8988T (cell line): ENCODE data around the gene CALML6.
"Not testable (repeated sequence)": the region's sequence is repeated elsewhere in the genome, so short reads cannot be mapped to it uniquely, and the experiment has no call there.

Experiments used
- DNase-seq: peaks from one replicate; pipeline ENCODE4 v3.0.0; 2011

CALML6 gene

DNA sequence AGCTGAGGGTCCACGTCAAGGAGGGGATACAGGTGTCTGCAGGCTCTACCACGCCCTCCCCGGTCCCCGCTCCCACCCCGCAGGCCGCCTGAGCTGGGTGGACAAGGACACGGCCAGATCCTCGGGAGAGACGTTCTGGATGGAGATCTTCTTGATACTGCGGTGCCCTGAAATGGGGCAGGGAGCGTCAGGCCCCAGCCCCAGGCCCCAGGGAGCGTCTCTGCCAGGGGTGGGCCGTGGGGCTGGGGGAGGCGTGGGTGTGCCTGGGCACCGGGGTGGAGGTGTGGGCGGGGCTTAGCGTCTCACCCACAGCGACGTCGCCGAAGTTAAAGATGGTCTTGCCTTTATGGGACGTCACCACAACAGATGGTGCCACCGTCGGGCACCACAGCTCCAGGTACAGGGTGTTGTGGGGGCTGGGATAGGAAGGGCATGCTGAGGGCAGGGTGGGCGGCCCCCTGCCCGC is 11.3 kb downstream of the CALML6 start:
- DNase-seq: no peak

- DNase-seq: no peak
These were observed 12.0 kb downstream of the CALML6 start for GRCh38 chr1:1926886-1927660.

DNA sequence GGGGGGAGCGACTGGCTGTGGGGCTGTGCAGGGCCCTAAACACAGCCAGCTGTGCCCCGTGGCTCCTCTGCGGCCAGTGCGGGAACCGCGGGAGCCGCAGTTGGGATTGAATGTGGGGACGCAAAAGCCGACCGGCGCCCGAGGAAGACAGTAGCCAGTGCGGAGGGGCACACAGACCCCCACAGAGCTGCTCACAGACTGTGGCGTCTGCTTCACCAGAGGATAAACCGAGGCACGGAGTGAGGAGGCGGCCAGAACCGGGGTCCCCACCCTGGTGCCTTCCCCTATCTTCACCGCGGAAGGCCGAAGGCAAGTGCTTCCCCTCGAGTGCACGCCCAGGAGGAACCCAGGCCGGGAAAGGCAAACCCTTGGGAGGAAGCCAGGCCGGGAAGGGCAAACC is 12.7 kb downstream of the CALML6 start:
- DNase-seq: no peak

DNA sequence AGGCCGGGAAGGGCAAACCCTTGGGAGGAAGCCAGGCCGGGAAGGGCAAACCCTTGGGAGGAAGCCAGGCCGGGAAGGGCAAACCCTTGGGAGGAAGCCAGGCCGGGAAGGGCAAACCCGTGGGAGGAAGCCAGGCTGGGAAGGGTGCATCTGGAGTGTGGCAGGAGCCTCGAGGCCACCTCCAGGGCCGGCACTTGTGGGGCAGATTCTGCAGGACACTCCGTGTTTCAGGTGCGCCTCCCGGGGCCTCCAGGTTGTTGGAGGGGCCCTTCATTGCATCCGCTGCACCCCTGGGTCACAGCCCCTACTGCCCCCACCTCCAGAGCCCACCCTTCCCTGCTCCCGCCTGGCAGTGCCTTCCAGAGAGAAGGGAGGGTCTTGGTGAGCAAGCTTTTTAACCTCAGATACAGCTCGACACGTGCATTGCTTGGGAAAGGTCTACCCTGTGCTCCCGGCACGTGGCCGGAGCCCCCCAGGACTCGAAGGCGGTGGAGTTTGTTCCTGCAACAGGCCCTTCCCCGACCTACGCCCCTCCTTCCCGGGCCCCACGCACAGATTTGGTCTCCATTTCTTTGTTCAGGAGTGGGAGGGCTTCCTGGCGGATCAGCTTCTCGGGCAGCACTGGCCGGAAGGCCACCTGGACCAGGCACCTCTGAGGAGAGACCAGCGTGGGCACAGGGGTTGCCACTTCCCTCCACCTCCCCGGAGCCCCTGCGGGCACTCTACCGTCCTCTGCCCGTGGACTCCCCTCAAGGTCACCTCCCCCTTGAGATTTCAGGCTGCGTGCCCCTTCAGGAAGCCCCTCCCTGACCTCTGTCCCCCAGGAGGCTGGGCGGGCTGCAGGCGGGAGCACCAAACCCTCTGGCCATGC is 13.4 kb downstream of the CALML6 start:
- DNase-seq: no peak

DNA sequence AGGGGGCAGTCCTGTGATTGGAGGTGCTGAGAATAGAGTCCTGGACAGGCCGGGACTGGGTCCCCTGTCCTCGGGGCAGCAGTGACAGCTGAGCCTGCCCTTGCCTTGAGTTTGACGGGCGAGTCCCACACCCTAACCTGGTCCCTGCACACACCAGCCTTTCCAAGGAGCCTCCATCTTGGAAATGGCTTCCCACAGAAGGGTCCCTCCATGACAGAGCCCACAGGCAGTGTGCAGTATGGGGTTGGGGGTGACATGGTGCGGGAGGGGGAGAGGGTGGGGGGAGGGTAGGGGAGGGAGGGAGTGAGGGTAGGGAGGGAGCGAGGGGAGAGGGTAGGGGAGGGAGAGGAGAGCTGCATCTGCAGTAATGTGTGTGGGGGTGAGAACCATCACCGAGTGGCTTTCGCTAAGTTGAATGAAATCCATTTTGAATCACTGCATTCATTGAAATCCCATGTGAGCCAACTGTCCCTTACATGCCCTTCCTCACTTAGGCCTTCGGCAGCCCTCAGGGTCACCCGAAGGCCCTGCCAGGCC is 14.1 kb downstream of the CALML6 start:
- no peak for DNase-seq

DNA sequence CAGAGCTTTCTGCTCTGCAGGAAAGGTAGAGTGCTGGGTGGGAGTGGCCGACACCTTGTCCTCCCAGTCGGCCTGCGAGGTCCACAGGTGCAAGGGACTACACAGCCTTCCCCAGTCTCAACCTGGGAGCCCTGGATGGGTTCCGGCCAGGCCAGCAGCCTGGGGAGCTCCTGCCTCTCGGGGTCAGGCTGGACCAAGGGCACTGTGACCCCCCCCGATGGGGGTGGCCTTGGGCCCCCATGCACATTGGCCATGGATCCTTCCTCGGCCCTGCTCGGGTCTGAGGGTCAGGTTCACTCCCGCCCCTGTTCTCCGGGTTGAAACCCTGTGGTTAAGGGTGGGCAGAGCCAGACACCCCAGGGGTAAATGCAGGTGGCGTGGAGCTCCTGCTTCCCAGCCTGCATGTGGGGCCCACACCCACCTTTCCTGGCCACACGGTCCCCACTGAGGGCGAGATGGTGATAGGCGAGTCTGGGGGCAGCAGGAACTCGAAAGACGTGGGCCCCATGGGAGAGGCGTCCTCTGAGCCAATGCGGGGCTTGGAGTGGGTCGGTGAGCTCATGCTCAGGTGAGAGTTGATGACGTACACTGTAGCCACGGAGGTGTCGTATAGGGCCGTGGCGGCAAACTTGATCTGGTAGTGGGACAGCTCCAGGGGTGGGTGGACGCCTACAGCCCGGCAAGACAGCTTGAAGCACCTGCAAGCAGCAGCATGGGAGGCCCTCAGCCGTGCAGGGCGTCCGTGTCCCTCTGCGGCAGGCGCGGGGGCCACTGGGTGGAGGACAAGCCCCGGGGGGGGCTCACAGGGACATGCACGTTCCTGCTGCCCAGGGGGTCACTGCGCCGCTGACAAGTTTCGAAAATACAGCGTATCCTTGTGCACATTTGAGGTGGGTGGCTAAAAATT is 14.8 kb downstream of the CALML6 start:
- peak; percentile 10 for DNase-seq

GRCh38 chr1:1934848-1935247 is 19.8 kb downstream of the CALML6 start:
- not testable (repeated sequence) for DNase-seq

GRCh38 chr1:1937061-1937460 is 22.0 kb downstream of the CALML6 start:
- no peak for DNase-seq

- DNase-seq: no peak
These were observed 22.7 kb downstream of the CALML6 start for GRCh38 chr1:1937549-1938275.

GRCh38 chr1:1938276-1938573 is 23.2 kb downstream of the CALML6 start:
- DNase-seq: no peak

- no peak for DNase-seq
These were observed 23.7 kb downstream of the CALML6 start for GRCh38 chr1:1938613-1939295.

DNA sequence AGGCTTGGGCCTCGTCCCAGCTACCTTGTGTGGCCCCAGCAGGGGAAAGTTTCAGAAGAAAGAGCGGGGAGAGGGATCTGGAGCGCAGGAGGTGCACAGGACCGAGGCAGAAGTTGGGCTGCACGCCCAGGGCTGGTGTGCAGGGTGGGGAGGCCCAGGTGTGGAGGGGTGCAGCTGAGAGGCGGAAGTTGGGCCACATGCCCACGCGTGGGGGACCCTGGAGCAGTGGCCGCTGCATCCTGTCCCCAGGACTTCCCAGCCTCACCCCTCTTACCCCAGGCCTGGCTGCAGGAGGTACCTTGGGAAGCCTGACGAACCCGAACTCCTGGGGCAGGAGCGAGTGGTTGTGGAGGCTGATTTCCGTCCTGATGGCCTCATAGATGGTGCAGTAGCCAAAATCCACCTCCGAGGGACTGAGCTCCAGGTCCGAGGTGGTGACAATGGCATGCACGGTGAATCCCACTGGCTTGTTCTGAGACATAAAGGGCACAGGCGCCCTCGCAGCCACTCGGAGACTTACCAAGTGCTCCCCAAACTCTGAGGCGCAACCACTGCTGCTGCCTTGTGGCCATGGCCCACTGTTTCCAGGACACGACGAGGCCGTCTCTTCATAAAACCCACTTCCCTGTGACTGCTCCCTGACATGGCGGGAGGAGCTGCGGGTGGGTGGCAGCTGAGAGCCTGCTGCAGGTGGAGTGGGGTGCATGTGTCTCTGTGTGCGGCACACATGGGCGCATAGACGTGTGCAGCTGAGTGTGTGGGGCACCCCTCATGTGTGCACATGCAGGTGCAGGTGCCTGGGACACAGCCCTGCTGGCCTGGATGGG is 24.4 kb downstream of the CALML6 start:
- no peak for DNase-seq

DNA sequence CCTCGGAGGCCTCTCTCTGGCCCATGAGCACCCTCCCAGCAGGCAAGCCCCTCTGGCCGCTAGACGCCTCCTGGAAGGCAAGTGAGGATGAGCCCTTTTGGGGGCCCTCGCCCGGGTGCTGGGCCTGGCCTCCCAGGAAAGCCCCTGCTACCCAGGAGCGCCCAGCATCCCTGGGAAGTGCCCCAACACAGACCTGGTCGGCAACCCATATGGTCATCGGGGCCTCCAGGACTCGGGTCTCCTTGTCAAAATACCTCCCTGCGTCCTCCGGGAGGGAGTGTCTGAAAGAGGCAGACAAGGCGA is 25.0 kb downstream of the CALML6 start:
- no peak for DNase-seq

GRCh38 chr1:1941211-1941841 is 26.3 kb downstream of the CALML6 start:
- no peak for DNase-seq

GRCh38 chr1:1941868-1942752 is 27.1 kb downstream of the CALML6 start:
- DNase-seq: no peak

- no peak for DNase-seq
These were observed 27.9 kb downstream of the CALML6 start for GRCh38 chr1:1942753-1943656.

- DNase-seq: peak; percentile 78
These were observed 28.9 kb downstream of the CALML6 start for GRCh38 chr1:1943834-1944570.
